Measurements from ENCODE around the gene TFB2M.

DNA sequence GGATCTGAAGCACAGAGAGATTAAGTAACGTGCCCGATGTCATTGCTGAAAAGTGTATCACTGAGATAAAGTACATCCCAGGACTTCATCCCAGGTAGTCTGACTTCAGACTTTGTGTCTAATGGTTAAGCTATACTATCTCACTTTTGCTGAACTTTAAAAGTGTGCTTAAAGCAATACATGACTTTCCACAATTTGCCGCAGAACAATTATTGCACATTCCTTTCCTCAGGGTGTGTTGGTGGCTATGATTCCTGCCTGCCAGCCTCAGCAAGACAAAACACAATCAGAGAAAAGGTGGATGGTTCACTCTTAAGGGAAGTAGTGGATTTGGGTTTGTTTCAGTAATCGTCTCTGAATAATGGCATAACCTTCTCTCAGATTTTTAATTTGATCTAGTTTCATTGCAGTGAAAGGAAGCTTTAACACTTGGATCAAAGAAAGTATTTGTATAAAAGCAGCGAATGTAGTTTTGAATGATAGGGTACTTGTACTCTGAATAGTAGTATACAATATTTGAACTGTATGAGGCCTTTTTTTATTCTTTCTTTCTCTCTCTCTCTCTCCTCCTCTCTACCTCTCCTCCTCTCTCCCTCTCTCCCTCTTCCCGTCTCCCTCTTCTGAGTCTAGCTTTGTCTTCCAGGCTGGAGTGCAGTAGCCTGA, 47.2 kb upstream of the TFB2M start:
- TF ChIP-seq, protein P1, sequence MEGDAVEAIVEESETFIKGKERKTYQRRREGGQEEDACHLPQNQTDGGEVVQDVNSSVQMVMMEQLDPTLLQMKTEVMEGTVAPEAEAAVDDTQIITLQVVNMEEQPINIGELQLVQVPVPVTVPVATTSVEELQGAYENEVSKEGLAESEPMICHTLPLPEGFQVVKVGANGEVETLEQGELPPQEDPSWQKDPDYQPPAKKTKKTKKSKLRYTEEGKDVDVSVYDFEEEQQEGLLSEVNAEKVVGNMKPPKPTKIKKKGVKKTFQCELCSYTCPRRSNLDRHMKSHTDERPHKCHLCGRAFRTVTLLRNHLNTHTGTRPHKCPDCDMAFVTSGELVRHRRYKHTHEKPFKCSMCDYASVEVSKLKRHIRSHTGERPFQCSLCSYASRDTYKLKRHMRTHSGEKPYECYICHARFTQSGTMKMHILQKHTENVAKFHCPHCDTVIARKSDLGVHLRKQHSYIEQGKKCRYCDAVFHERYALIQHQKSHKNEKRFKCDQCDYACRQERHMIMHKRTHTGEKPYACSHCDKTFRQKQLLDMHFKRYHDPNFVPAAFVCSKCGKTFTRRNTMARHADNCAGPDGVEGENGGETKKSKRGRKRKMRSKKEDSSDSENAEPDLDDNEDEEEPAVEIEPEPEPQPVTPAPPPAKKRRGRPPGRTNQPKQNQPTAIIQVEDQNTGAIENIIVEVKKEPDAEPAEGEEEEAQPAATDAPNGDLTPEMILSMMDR (IDR thresholded peaks at IDR 0.05), result no peak
- TF ChIP-seq EP300 (IDR thresholded peaks at IDR 0.05), result no peak

Data from stomach (tissue), 4 donors.